NAMALWA (cell line): Measurements from ENCODE around the gene CXCL14.

ENCODE experiments used
- DNase-seq: peaks from one replicate; pipeline ENCODE4 v3.0.0-alpha.2; 2015; ENCODE audit warnings: low spot score

CXCL14 gene

GRCh38 chr5:135567661-135568060, 11.1 kb downstream of the CXCL14 start:
- DNase-seq, result no peak

DNA sequence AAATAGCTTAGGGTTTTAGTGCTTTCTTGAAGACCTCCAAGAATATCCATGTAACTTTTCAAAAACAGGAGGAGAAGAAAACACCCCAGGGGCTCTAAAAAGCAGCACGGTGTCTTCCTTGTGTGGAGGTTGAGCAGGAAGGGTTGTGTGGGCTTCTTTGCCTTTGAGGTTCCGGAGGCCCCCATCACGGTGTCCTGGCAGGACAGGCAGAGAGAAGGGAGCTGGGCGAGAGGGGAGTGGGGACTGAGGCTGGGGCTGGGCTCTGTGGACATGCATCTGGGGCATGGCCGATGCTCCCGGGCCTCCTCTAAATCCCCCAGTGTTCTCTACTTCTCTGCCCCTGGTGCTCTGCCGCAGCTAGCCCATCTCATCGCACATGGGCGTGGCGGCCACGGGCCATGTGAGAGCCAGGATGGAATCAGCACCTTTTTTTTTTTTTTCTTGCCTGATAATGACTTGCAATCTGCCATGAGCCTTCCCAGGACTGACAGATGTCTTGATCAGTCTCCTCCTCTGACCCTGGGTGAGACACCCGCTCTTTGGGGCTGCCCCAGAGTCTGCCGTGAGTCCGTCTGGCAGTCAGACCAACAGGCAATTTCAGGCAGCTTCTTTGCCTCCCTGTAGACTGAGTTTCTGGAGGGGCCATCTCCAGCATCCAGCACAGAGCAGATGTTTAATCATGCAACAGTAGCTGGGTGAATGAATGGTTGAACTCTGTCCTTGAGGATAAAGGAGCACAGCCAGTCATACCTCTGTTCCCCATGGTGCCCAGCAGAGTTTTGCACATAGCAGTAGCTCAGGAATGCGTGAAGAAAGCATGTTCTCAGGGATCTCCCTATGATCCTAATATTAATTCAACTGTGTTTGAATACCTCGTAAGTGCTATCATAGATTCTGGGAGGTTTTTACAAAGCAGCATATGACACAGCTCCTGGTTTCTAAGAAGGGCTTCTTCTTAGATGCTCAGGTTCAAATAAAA, 12.1 kb downstream of the CXCL14 start:
- DNase-seq, result no peak

- DNase-seq, result peak; percentile 75
Observed at GRCh38 chr5:135565725-135566421, 12.9 kb downstream of the CXCL14 start.

GRCh38 chr5:135565266-135565665, 13.5 kb downstream of the CXCL14 start:
- DNase-seq, result no peak

DNA sequence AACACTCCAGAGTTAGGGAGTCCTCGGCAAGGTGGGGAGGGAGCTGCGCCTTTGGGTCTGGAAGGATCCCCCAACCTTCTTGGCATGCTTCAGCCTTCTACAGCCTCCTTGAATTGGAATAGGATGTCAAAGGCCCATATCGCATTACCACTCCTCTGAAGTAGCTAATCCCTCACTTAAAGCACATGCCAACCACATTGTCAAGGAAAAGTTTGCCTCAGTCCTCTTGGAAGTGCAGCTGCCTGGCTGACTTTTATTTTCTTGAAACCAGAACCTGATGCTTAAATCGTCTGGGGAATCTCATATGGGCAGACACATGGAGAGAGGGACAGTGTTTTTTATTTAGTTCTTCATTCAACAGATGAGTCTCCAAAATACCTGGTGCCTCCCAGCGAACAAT, 14.5 kb downstream of the CXCL14 start:
- DNase-seq, result no peak

DNA sequence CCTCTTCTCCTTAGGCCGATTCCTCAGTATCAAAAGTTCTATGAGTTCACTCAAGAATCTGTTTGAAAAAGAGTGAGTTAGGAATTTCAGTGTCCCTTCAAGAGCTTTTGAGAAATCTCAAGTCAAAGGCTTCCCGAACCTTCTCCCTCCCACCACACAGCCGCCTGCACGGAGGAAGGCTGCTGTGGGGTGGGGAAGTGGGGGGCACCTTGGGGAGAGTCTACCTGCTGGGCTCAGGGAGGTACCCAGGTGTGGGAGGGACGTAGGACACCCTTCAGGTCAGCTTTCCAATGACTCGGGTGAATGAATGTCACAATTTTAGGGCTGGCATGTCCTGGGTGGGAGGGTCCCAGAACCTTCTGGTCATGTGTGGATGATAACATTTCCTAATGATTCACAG, 17.5 kb downstream of the CXCL14 start:
- no peak for DNase-seq

GRCh38 chr5:135560858-135561257, 17.9 kb downstream of the CXCL14 start:
- DNase-seq, result peak; percentile 90

DNA sequence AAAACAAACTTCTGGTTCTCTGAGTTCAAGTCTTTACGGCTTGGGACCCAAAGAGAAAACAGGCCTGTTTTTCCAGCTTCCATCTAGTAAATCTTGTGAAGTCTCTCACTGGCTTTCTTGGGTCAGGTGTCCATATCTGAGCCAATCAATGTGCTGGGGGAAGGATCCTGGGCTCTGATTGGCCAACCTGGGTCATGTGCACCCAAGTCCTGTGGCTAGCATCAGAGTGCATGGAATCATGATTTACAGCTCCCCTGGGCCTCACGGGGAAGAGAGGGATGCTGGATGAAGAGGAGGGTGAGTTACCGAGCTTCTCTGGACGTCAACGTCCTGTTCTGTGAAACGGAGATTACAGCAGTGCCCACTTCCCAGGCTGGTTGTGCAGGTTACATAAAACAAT, 19.4 kb downstream of the CXCL14 start:
- peak; percentile 56 for DNase-seq

GRCh38 chr5:135557076-135557838, 21.5 kb downstream of the CXCL14 start:
- DNase-seq, result no peak

GRCh38 chr5:135556620-135557019, 22.2 kb downstream of the CXCL14 start:
- DNase-seq, result no peak

- no peak for DNase-seq
Observed at GRCh38 chr5:135555530-135555929, 23.3 kb downstream of the CXCL14 start.

DNA sequence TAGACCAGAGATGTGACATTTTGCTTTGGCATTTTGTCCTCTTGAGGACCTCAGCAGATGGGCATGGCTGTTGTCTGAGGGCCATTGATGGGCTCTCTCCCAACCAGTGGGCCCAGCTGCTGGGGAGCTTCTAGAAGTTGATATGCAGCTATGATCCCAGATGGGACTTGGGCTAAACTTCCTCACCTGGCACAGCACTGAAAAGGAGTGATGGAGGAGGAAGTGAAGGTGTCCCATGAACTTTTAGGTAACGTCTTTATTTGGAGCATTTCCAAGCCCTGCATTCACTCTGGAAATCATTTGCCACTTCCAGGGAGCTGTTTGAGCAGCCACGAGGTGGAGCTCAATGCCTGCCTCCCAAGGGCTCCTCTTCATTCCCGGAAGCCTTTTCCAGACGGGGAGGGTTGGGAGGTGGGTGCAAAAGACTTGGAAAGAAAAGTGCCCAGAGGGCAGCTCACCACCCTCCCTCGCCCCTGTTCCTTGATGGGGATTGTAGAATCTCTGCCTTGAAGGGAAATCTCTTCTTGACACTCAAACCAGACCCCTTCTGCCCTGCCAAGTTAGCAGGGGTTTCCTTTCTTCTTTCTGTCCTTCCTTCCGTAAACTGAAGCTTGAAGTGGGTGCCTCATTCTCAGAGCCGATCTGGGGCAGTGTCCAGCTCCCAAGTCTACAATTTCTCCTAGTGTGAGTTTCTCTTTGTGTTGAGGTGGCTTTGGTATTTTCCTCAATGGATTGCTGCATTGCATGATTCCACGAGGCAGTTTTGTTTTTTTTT, 24.9 kb downstream of the CXCL14 start:
- DNase-seq, result no peak

DNA sequence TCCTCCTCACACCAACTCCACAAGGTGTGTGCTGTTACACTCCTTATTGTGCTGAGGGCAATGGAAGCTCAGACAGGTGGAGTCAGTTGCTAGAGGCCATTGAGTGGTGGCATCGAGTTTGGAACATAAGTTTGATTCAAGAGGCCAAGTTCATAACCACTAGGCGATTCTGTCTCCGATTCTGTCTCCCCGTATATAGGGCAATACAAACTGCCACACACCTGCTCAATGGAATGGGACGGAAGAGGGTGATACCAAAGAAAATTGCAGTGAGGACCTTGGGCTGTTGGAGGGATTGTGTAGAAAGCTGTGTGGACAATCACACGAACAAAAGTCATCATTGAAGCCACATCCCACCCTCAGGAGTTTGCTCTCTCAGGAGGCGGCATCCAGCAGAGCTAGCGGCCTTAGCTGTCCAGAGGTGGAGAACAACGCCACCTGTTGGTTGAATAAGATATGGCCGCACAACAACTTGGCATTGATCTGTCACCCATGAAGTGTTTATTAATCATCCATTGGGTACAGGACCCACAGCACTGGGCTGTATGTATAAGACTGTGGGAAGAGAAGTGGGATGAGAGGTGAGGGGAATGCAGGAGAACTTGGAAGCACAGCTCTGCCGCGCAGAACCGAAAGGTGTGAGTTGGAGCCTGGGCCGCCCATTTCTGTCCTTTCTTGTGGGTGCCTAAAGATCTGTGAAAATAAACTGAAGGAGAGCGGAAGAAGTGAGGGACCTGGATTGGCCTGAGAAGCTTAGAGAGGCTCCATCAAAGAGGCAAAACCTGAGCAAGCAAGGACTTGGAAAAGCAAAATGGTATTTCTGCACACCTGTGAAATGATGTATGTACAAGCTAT, 27.0 kb downstream of the CXCL14 start:
- DNase-seq, result peak; percentile 79

GRCh38 chr5:135549413-135549812, 29.4 kb downstream of the CXCL14 start:
- no peak for DNase-seq

- no peak for DNase-seq
Observed at GRCh38 chr5:135547590-135548254, 31.1 kb downstream of the CXCL14 start.

DNA sequence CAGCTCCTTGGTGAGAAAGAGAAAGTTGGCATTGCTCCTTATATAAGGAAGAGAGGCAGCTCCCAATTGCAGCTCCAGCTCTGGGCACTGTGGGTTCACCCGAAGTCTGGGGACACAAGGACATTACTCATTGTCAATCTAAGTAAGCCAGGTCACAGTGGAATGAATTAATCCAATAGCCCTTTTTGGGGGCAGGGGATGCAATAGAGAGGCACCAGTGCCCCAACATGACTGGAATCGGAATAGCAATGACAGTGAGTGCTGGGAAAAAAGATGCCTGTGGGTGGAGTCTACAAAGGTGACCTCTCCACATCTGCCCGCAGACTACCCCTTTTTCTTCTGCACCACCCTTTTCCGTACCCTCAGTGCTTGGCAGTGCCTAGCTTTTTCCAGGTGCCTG, 31.9 kb downstream of the CXCL14 start:
- no peak for DNase-seq

- no peak for DNase-seq
Observed at GRCh38 chr5:135546101-135546500, 32.7 kb downstream of the CXCL14 start.

GRCh38 chr5:135545099-135545498, 33.7 kb downstream of the CXCL14 start:
- DNase-seq, result no peak

- no peak for DNase-seq
Observed at GRCh38 chr5:135543485-135544304, 35.1 kb downstream of the CXCL14 start.
